Measurements from ENCODE around the gene MACF1. TPM values are rescaled to one million over a fixed set of nuclear protein-coding genes. Genes with fewer than 3 reads are reported as not detected.
A peak's percentile ranks its signal among the peaks of the same experiment; 100 is the strongest.

Gene MACF1
- total RNA-seq, 1 donor from 2014 or later, result 431 TPM

GRCh38 chr1:39295901-39296300 is 91.4 kb downstream of the MACF1 start:
- Mint-ChIP-seq H3K36me3 (ENCODE audit: unreplicated experiment) (peaks cover 65% of the 10 kb centered on the region), H3K27ac (ENCODE audit: unreplicated experiment) (no peak overlapping the region), H3K4me1 (ENCODE audit: unreplicated experiment) (peaks cover 2% of the 10 kb centered on the region), H3K4me3 (ENCODE audit: unreplicated experiment) (no peak overlapping the region), H3K9me3 (ENCODE audit: unreplicated experiment) (no peaks in the 10 kb centered on the region), H3K27me3 (ENCODE audit: unreplicated experiment) (no peaks in the 10 kb centered on the region)
- no peak for TF ChIP-seq CTCF (IDR thresholded peaks at IDR 0.05)
- no peak for DNase-seq (ENCODE audit: extremely low spot score, unreplicated experiment)

- H3K36me3 Mint-ChIP-seq (ENCODE audit: unreplicated experiment), result peaks cover 64% of the 10 kb centered on the region
- TF ChIP-seq CTCF (IDR thresholded peaks at IDR 0.05), result no peak
- no peak overlapping the region for H3K27ac Mint-ChIP-seq (ENCODE audit: unreplicated experiment)
- no peaks in the 10 kb centered on the region for H3K4me1 Mint-ChIP-seq (ENCODE audit: unreplicated experiment)
- no peak for DNase-seq (ENCODE audit: extremely low spot score, unreplicated experiment)
- H3K4me3 Mint-ChIP-seq (ENCODE audit: unreplicated experiment), result no peak overlapping the region
- H3K27me3 Mint-ChIP-seq (ENCODE audit: unreplicated experiment), result no peaks in the 10 kb centered on the region
- no peaks in the 10 kb centered on the region for H3K9me3 Mint-ChIP-seq (ENCODE audit: unreplicated experiment)
Observed at GRCh38 chr1:39297551-39297950, 93.1 kb downstream of the MACF1 start.

- TF ChIP-seq CTCF (IDR thresholded peaks at IDR 0.05), result no peak
- Mint-ChIP-seq H3K27me3 (ENCODE audit: unreplicated experiment) (no peaks in the 10 kb centered on the region), H3K9me3 (ENCODE audit: unreplicated experiment) (no peaks in the 10 kb centered on the region), H3K4me3 (ENCODE audit: unreplicated experiment) (no peak overlapping the region), H3K4me1 (ENCODE audit: unreplicated experiment) (peaks cover 5% of the 10 kb centered on the region), H3K27ac (ENCODE audit: unreplicated experiment) (no peak overlapping the region), H3K36me3 (ENCODE audit: unreplicated experiment) (peaks cover 59% of the 10 kb centered on the region)
- DNase-seq (ENCODE audit: extremely low spot score, unreplicated experiment), result no peak
Observed at GRCh38 chr1:39301606-39302005, 97.1 kb downstream of the MACF1 start.

- Mint-ChIP-seq H3K4me1 (ENCODE audit: unreplicated experiment) (peaks cover 5% of the 10 kb centered on the region), H3K27ac (ENCODE audit: unreplicated experiment) (peak overlapping the region; percentile 45), H3K36me3 (ENCODE audit: unreplicated experiment) (peaks cover 56% of the 10 kb centered on the region), H3K27me3 (ENCODE audit: unreplicated experiment) (no peaks in the 10 kb centered on the region), H3K4me3 (ENCODE audit: unreplicated experiment) (no peak overlapping the region), H3K9me3 (ENCODE audit: unreplicated experiment) (no peaks in the 10 kb centered on the region)
- DNase-seq (ENCODE audit: extremely low spot score, unreplicated experiment), result no peak
- no peak for TF ChIP-seq CTCF (IDR thresholded peaks at IDR 0.05)
Observed at GRCh38 chr1:39305555-39305954, 101.1 kb downstream of the MACF1 start.

- Mint-ChIP-seq H3K27ac (ENCODE audit: unreplicated experiment) (peak overlapping the region; percentile 24), H3K9me3 (ENCODE audit: unreplicated experiment) (no peaks in the 10 kb centered on the region), H3K4me3 (ENCODE audit: unreplicated experiment) (no peak overlapping the region), H3K27me3 (ENCODE audit: unreplicated experiment) (no peaks in the 10 kb centered on the region), H3K36me3 (ENCODE audit: unreplicated experiment) (peaks cover 56% of the 10 kb centered on the region), H3K4me1 (ENCODE audit: unreplicated experiment) (peaks cover 5% of the 10 kb centered on the region)
- no peak for DNase-seq (ENCODE audit: extremely low spot score, unreplicated experiment)
- no peak for TF ChIP-seq CTCF (IDR thresholded peaks at IDR 0.05)
Observed at GRCh38 chr1:39310015-39310414, 105.5 kb downstream of the MACF1 start.

All from osteocyte (in vitro differentiated cells).